ENCODE results near the gene VAMP1. TPM values are rescaled to one million over a fixed set of nuclear protein-coding genes. Genes with fewer than 3 reads are reported as not detected.
"Not testable (repeated sequence)": the region's sequence is repeated elsewhere in the genome, so short reads cannot be mapped to it uniquely, and the experiment has no call there.

VAMP1 gene
- total RNA-seq, 2 donors from 2014 or later = 4.2 to 6.3 TPM

- DNase-seq; intact Hi-C loops (cut with DNase I, micrococcal nuclease); ATAC-seq: not testable (repeated sequence)
These were observed 4.9 kb upstream of the VAMP1 start for GRCh38 chr12:6475233-6475975.

GRCh38 chr12:6472491-6472890, 2.0 kb upstream of the VAMP1 start:
- DNase-seq = no peak
- ATAC-seq = no peak

GRCh38 chr12:6471989-6472360, 1.5 kb upstream of the VAMP1 start:
- intact Hi-C loops (cut with DNase I, micrococcal nuclease) = no loop called here

More at GRCh38 chr12:6472491-6472890, 2.0 kb upstream of the VAMP1 start:
- intact Hi-C loops (cut with DNase I, micrococcal nuclease) = no loop called here

GRCh38 chr12:6469609-6470374, 685 bp downstream of the VAMP1 start:
- ATAC-seq (no peak), DNase-seq (no peak)
- intact Hi-C loops (cut with DNase I, micrococcal nuclease) = loop anchor here in 1 of 2 donors (10.0 kb wide), 1 partner anchor 145 kb away; no protein-coding TSS in a partner anchor

More at GRCh38 chr12:6471989-6472360, 1.5 kb upstream of the VAMP1 start:
- ATAC-seq = no peak
- no peak for DNase-seq

GRCh38 chr12:6469092-6469491, 1.4 kb downstream of the VAMP1 start:
- no peak for ATAC-seq
- intact Hi-C loops (cut with DNase I, micrococcal nuclease) = loop anchor here in 1 of 2 donors (10.0 kb wide), 1 partner anchor 144 kb away; no protein-coding TSS in a partner anchor
- DNase-seq = no peak

GRCh38 chr12:6468283-6468575, 2.2 kb downstream of the VAMP1 start:
- intact Hi-C loops (cut with DNase I, micrococcal nuclease) = loop anchor here in 1 of 2 donors (10.0 kb wide), 1 partner anchor 143 kb away; no protein-coding TSS in a partner anchor
- ATAC-seq (peak; percentile 21), DNase-seq (no peak)

- intact Hi-C loops (cut with DNase I, micrococcal nuclease) = loop anchor here in 1 of 2 donors (2.0 to 10.0 kb wide), 2 partner anchors 45 to 143 kb away; no protein-coding TSS in a partner anchor
- ATAC-seq = not testable (repeated sequence)
These were observed 2.8 kb downstream of the VAMP1 start for GRCh38 chr12:6467571-6468282.

GRCh38 chr12:6466751-6467150, 3.7 kb downstream of the VAMP1 start:
- DNase-seq, ATAC-seq: not testable (repeated sequence)
- intact Hi-C loops (cut with DNase I, micrococcal nuclease) = loop anchor here in 1 of 2 donors (2.0 to 10.0 kb wide), 2 partner anchors 44 to 142 kb away; no protein-coding TSS in a partner anchor

More at GRCh38 chr12:6467571-6468282, 2.8 kb downstream of the VAMP1 start:
- DNase-seq = not testable (repeated sequence)

- intact Hi-C loops (cut with DNase I, micrococcal nuclease) = loop anchor here in 1 of 2 donors (2.0 to 10.0 kb wide), 2 partner anchors 43 to 141 kb away; no protein-coding TSS in a partner anchor
- DNase-seq (no peak), ATAC-seq (no peak)
These were observed 4.3 kb downstream of the VAMP1 start for GRCh38 chr12:6466184-6466573.

GRCh38 chr12:6465467-6466183, 4.9 kb downstream of the VAMP1 start:
- ATAC-seq (peak; percentile 48), DNase-seq (no peak)
- intact Hi-C loops (cut with DNase I, micrococcal nuclease) = loop anchor here in 1 of 2 donors (2.0 to 10.0 kb wide), 2 partner anchors 43 to 141 kb away; no protein-coding TSS in a partner anchor

- DNase-seq (no peak), ATAC-seq (no peak)
- intact Hi-C loops (cut with DNase I, micrococcal nuclease) = loop anchor here in 1 of 2 donors (10.0 kb wide), 1 partner anchor 140 kb away; no protein-coding TSS in a partner anchor
These were observed 5.9 kb downstream of the VAMP1 start for GRCh38 chr12:6464531-6464930.

GRCh38 chr12:6463858-6464257, 6.6 kb downstream of the VAMP1 start:
- intact Hi-C loops (cut with DNase I, micrococcal nuclease) = loop anchor here in 1 of 2 donors (10.0 kb wide), 1 partner anchor 139 kb away; no protein-coding TSS in a partner anchor
- DNase-seq (no peak), ATAC-seq (no peak)

GRCh38 chr12:6463216-6463615, 7.3 kb downstream of the VAMP1 start:
- no peak for DNase-seq
- intact Hi-C loops (cut with DNase I, micrococcal nuclease) = loop anchor here in 1 of 2 donors (10.0 kb wide), 1 partner anchor 138 kb away; no protein-coding TSS in a partner anchor

GRCh38 chr12:6462234-6462995, 8.1 kb downstream of the VAMP1 start:
- DNase-seq = no peak
- no peak for ATAC-seq
- intact Hi-C loops (cut with DNase I, micrococcal nuclease) = loop anchor here in 1 of 2 donors (10.0 kb wide), 1 partner anchor 138 kb away; no protein-coding TSS in a partner anchor

More at GRCh38 chr12:6463216-6463615, 7.3 kb downstream of the VAMP1 start:
- ATAC-seq = no peak

- intact Hi-C loops (cut with DNase I, micrococcal nuclease) = loop anchor here in 1 of 2 donors (10.0 kb wide), 1 partner anchor 137 kb away; no protein-coding TSS in a partner anchor
- DNase-seq (peak; percentile 62 to 81), ATAC-seq (peak; percentile 41)
These were observed 8.9 kb downstream of the VAMP1 start for GRCh38 chr12:6461401-6462233.

GRCh38 chr12:6460751-6461371, 9.6 kb downstream of the VAMP1 start:
- intact Hi-C loops (cut with DNase I, micrococcal nuclease) = loop anchor here in 1 of 2 donors (10.0 kb wide), 1 partner anchor 136 kb away; no protein-coding TSS in a partner anchor
- ATAC-seq (no peak), DNase-seq (no peak)

All from left colon (tissue), 2 donors.